ENCODE measurements around the gene CHIC2. TPM values are rescaled to one million over a fixed set of nuclear protein-coding genes. Genes with fewer than 3 reads are reported as not detected.

Gene CHIC2
- total RNA-seq, 2 donors from 2014 or later = 10.2 to 14.4 TPM

DNA sequence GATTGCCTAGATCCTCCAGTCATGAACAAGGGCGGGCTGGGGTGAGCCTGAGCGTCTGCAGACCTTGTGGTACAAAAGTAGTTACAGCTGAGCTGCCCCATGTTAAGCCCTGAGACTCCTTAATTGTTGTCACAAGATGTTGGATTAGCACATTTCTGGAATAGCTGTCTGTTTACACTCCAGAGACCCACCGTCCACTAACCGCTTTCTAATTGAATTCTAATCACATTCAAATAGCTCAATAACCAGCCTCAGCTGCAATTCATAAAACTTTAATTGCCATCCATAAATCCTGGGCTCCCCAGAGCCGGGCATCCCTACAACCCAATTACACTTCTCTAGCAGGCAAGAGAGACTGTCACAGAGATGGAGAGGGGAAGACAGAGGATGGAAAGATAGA is 34.0 kb upstream of the CHIC2 start:
- Mint-ChIP-seq H3K27ac (no peak overlapping the region), H3K36me3 (ENCODE audit: low read depth) (no peaks in the 10 kb centered on the region), H3K4me3 (no peak overlapping the region), H3K27me3 (ENCODE audit: insufficient read depth) (peaks cover 100% of the 10 kb centered on the region), H3K9me3 (no peaks in the 10 kb centered on the region), H3K4me1 (peaks cover 49% of the 10 kb centered on the region)
- WGBS, 2 experiments (ENCODE audit: insufficient coverage in 1 of 2, insufficient read length in 1 of 2) = 61 to 65% methylated on average over 3 to 5 of the region's 5 CpGs
- H3K9ac ChIP-seq (ENCODE audit: extremely low read depth, low read length, poor library complexity, severe bottlenecking) = no peak overlapping the region
- H3K4me1 ChIP-seq (ENCODE audit: control insufficient read depth, insufficient read depth, low read length) = peaks cover 17% of the 10 kb centered on the region
- H3K27me3 ChIP-seq (ENCODE audit: control insufficient read depth, insufficient read depth, low read length, poor library complexity, severe bottlenecking) = peaks cover 100% of the 10 kb centered on the region
- no peaks in the 10 kb centered on the region for H3K9me3 ChIP-seq (ENCODE audit: control insufficient read depth, low read length)
- no peak overlapping the region for H3K4me3 ChIP-seq (ENCODE audit: low read length)
- H3K36me3 ChIP-seq (ENCODE audit: control insufficient read depth, insufficient read depth, low read length) = no peaks in the 10 kb centered on the region
- no peak for DNase-seq
- TF ChIP-seq, protein P1, sequence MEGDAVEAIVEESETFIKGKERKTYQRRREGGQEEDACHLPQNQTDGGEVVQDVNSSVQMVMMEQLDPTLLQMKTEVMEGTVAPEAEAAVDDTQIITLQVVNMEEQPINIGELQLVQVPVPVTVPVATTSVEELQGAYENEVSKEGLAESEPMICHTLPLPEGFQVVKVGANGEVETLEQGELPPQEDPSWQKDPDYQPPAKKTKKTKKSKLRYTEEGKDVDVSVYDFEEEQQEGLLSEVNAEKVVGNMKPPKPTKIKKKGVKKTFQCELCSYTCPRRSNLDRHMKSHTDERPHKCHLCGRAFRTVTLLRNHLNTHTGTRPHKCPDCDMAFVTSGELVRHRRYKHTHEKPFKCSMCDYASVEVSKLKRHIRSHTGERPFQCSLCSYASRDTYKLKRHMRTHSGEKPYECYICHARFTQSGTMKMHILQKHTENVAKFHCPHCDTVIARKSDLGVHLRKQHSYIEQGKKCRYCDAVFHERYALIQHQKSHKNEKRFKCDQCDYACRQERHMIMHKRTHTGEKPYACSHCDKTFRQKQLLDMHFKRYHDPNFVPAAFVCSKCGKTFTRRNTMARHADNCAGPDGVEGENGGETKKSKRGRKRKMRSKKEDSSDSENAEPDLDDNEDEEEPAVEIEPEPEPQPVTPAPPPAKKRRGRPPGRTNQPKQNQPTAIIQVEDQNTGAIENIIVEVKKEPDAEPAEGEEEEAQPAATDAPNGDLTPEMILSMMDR (conservative IDR thresholded peaks at IDR 0.05) = no peak
- H3K27ac ChIP-seq (ENCODE audit: low read depth, low read length) = no peak overlapping the region

DNA sequence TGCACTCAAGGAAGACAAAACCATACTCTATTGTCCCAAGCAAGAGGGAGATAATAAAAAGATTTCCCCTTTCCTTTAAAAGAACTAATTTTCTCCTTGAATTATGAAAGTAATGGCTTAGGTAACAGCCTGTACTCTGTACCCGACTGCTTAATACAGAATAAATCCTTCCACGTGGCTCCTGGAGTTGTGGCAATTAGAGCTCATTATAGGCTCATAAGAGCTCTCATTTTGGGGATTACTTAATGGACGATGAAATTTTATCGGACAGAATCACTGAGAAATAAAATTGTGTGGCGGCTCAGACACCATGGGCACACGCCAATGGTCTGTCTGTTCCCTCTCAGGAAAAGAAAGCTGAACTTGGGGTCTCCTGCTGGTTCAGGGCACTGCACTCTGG is 32.7 kb upstream of the CHIC2 start:
- Mint-ChIP-seq H3K4me1 (peaks cover 50% of the 10 kb centered on the region), H3K36me3 (ENCODE audit: low read depth) (no peaks in the 10 kb centered on the region), H3K27ac (no peak overlapping the region), H3K4me3 (no peak overlapping the region), H3K9me3 (no peaks in the 10 kb centered on the region), H3K27me3 (ENCODE audit: insufficient read depth) (peaks cover 100% of the 10 kb centered on the region)
- DNase-seq = no peak
- Histone ChIP-seq H3K4me3 (ENCODE audit: low read length) (no peak overlapping the region), H3K27ac (ENCODE audit: low read depth, low read length) (no peak overlapping the region), H3K27me3 (ENCODE audit: control insufficient read depth, insufficient read depth, low read length, poor library complexity, severe bottlenecking) (peaks cover 100% of the 10 kb centered on the region), H3K36me3 (ENCODE audit: control insufficient read depth, insufficient read depth, low read length) (no peaks in the 10 kb centered on the region), H3K9me3 (ENCODE audit: control insufficient read depth, low read length) (no peaks in the 10 kb centered on the region), H3K4me1 (ENCODE audit: control insufficient read depth, insufficient read depth, low read length) (peaks cover 20% of the 10 kb centered on the region), H3K9ac (ENCODE audit: extremely low read depth, low read length, poor library complexity, severe bottlenecking) (no peak overlapping the region)
- TF ChIP-seq, protein P1 (conservative IDR thresholded peaks at IDR 0.05) = no peak
- WGBS, 2 experiments (ENCODE audit: insufficient coverage in 1 of 2, insufficient read length in 1 of 2) = 82 to 84% methylated on average over 6 of the region's 6 CpGs

DNA sequence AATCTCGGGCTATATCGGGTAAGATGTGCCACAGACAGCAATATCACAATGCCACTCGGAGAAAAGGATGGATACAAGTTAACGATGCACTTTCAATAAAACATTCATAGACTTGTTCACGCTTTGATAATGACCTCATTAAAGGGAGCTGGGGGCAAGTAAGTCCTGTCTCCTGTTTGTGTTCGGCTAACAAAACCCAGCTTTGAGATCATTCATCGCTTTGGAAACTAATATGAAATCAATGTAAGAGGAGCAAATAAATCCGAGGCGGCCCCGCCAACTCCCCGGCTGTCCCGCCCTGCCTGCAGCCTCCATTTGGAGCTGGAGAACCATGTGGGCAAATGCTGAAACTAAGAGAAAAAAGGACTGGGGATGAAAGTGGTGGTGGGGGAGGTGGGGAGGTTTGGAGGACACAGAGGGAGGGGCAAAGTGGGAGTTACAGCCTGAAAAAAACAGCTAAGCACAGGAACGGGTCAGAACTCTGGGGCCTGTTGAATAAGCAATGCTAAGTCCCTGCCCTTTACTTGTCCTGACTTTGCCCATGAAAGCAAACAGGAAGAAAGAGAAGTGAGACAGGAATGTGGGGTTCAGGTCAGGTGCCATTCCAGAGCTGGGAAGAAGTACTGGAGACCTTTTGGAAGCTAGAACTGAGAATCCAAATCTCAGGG is 32.0 kb upstream of the CHIC2 start:
- H3K4me1 Mint-ChIP-seq = peaks cover 51% of the 10 kb centered on the region
- Histone ChIP-seq H3K27me3 (ENCODE audit: control insufficient read depth, insufficient read depth, low read length, poor library complexity, severe bottlenecking) (peaks cover 100% of the 10 kb centered on the region), H3K4me3 (ENCODE audit: low read length) (no peak overlapping the region), H3K9ac (ENCODE audit: extremely low read depth, low read length, poor library complexity, severe bottlenecking) (no peak overlapping the region), H3K27ac (ENCODE audit: low read depth, low read length) (no peak overlapping the region), H3K9me3 (ENCODE audit: control insufficient read depth, low read length) (no peaks in the 10 kb centered on the region), H3K36me3 (ENCODE audit: control insufficient read depth, insufficient read depth, low read length) (no peaks in the 10 kb centered on the region), H3K4me1 (ENCODE audit: control insufficient read depth, insufficient read depth, low read length) (peaks cover 16% of the 10 kb centered on the region)
- H3K27me3 Mint-ChIP-seq (ENCODE audit: insufficient read depth) = peaks cover 100% of the 10 kb centered on the region
- WGBS, 2 experiments (ENCODE audit: insufficient coverage in 1 of 2, insufficient read length in 1 of 2) = 26 to 35% methylated on average over 5 to 13 of the region's 13 CpGs
- TF ChIP-seq, protein P1 (conservative IDR thresholded peaks at IDR 0.05) = no peak
- DNase-seq = peak; percentile 55
- H3K36me3 Mint-ChIP-seq (ENCODE audit: low read depth) = no peaks in the 10 kb centered on the region
- no peak overlapping the region for H3K27ac Mint-ChIP-seq
- no peak overlapping the region for H3K4me3 Mint-ChIP-seq
- no peaks in the 10 kb centered on the region for H3K9me3 Mint-ChIP-seq

Data from endodermal cell (in vitro differentiated cells).